T-helper 2 cell treated with Interferon-gamma antibody and Interleukin-4, amounts not matched to agents 5 μg/mL and 100 μg/mL, for 36 hours (primary cell): ENCODE results near the gene DSTYK.

ENCODE experiments used
- DNase-seq: peaks from one replicate; pipeline ENCODE4 v3.0.0; 2021; ENCODE audit warnings: low spot score
- H3K27ac Mint-ChIP-seq: one replicate; pipeline ENCODE4 v1.8.0; 2021; ENCODE audit warnings: mild to moderate bottlenecking, mixed read lengths
- H3K27me3 Mint-ChIP-seq: one replicate; pipeline ENCODE4 v1.8.0; 2021; ENCODE audit warnings: low read depth, mixed read lengths
- H3K36me3 Mint-ChIP-seq: one replicate; pipeline ENCODE4 v1.8.0; 2021; ENCODE audit warnings: low read depth, mixed read lengths
- H3K4me1 Mint-ChIP-seq: one replicate; pipeline ENCODE4 v1.8.0; 2021; ENCODE audit warnings: low read depth, mixed read lengths
- H3K4me3 Mint-ChIP-seq: one replicate; pipeline ENCODE4 v1.8.0; 2022; ENCODE audit warnings: mild to moderate bottlenecking, moderate library complexity, mixed read lengths
- H3K9me3 Mint-ChIP-seq: one replicate; pipeline ENCODE4 v1.8.0; 2021; ENCODE audit warnings: mixed read lengths

DSTYK gene

DNA sequence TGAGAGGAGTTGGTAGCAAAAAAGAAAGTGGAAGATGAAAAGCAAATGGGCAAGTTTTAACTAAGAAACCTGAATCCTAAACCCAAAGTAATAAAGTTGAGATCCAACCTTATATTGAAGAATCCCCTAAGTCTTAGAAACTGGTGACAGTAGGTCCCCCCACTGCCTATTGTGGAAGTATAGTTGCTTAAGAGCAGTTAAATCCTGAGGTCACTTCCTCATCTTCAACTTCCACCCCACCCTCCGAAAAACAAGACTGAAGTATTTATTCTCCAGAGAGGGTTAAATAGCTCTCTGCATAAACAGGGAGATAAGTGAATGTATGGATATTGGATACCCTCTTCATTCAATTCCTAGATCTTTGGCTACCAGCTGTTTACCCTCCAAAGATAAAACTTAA lies 3.3 kb upstream of the DSTYK start:
- H3K4me3 Mint-ChIP-seq: peak overlapping the region; percentile 36
- H3K27ac Mint-ChIP-seq: no peak overlapping the region

DNA sequence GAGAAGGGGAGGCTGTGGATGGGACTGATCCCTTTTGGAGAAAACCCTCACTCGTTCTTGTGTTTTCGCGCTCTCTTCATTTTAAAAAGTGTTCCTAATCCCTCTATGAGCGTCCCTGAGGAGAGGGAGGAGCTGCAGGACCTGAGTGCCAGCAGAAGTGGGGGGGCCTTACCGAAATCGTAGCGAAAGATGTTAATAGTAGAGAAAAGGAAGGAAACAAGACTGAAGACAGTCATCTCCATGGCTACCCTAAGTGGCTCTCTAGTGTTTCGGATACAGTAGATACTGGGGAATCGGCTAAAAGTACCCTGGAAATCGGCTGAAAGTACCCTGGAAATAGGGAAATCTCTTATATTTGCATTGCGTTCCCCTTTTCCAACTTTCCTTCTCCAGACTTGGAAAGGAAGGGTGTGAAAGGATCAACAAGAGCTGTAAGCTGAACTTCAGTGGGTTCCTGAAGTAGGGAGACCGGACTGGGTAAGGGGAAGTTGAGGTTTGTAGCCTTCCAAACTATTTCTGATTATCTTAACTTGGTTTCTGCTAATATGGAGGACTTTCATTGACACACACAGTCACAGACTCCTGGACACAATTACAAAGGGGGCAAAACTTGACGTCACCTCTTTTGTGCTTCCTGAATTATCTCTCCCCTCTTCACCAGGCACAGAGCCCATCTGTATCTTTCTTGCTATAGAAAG lies 486 bp upstream of the DSTYK start:
- H3K9me3 Mint-ChIP-seq: no peaks in the 10 kb centered on the region
- peak overlapping the region; percentile 90 for H3K4me3 Mint-ChIP-seq
- H3K36me3 Mint-ChIP-seq: peaks cover 2% of the 10 kb centered on the region
- peak overlapping the region; percentile 93 for H3K27ac Mint-ChIP-seq
- no peak for DNase-seq
- no peaks in the 10 kb centered on the region for H3K27me3 Mint-ChIP-seq
- peaks cover 30% of the 10 kb centered on the region for H3K4me1 Mint-ChIP-seq

More for the DNA sequence above, 3.3 kb upstream of the DSTYK start:
- Mint-ChIP-seq H3K36me3 (no peaks in the 10 kb centered on the region), H3K4me1 (peaks cover 25% of the 10 kb centered on the region), H3K27me3 (peaks cover 5% of the 10 kb centered on the region), H3K9me3 (no peaks in the 10 kb centered on the region)
- DNase-seq: no peak

GRCh38 chr1:205210756-205211168 lies 740 bp downstream of the DSTYK start:
- Mint-ChIP-seq H3K27me3 (no peaks in the 10 kb centered on the region), H3K4me3 (peak overlapping the region; percentile 90), H3K4me1 (peaks cover 32% of the 10 kb centered on the region), H3K36me3 (peaks cover 2% of the 10 kb centered on the region), H3K27ac (peak overlapping the region; percentile 77), H3K9me3 (no peaks in the 10 kb centered on the region)
- peak; percentile 29 for DNase-seq

DNA sequence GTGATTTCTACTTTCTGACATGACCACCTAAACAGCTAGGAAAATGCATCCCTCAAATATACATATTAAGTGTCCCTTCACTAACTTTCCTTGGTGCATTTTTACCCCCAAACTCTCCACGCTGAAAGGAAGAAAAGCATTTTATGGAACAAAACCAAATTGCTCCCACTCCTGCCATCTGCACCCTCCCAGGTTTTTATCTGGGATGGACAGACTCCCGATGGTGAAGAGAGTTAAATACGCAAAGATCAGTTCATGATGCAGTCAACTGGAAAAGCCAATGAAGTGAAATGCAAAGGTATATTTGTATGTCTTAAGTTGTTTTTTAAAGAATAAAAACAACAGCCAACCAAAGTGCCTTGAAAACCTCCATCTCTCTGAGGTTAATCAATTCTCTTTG lies 2.7 kb downstream of the DSTYK start:
- no peak for DNase-seq
- no peaks in the 10 kb centered on the region for H3K27me3 Mint-ChIP-seq
- no peak overlapping the region for H3K27ac Mint-ChIP-seq
- no peaks in the 10 kb centered on the region for H3K9me3 Mint-ChIP-seq
- H3K4me3 Mint-ChIP-seq: peak overlapping the region; percentile 13
- H3K4me1 Mint-ChIP-seq: peaks cover 33% of the 10 kb centered on the region
- H3K36me3 Mint-ChIP-seq: peaks cover 2% of the 10 kb centered on the region

DNA sequence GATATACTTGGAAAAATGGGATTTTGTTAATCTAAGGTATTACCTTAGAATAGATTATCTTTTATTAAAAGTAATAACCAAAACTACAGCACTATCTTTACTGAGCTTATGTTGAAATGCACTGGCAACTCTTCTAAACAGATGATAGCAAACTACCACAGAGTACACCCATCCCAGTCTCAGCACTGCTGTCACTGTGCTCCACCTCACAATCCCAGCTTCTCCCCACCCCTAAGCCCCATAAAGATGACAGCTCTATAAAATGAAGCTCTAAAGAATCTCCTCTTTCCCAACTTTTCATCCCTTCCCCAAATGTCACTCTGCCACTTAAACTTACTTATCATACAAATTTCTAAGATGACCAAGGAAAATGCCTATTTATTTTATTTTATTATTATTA lies 6.4 kb downstream of the DSTYK start:
- H3K27ac Mint-ChIP-seq: no peak overlapping the region
- no peak overlapping the region for H3K4me3 Mint-ChIP-seq
- no peak for DNase-seq

DNA sequence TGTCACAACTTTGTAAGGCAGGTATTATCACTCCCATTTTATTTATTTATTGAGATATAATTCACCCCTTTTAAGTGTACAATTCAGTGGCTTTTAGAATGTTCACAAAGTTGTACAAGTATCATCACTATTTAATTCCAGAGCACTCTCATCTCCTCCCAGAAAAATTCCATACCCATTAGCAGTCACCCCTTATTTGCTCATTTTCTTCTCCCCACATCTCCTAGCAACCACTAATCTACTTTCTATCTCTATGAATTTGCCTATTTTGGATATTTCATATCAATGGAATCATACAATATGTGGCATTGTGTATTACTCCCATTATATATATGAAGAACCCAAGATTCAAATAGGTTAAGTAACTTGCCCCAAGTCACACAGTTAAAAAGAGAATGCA lies 7.0 kb downstream of the DSTYK start:
- no peak overlapping the region for H3K27ac Mint-ChIP-seq
- no peak overlapping the region for H3K4me3 Mint-ChIP-seq
- H3K4me1 Mint-ChIP-seq: peaks cover 29% of the 10 kb centered on the region
- no peaks in the 10 kb centered on the region for H3K27me3 Mint-ChIP-seq
- peaks cover 2% of the 10 kb centered on the region for H3K36me3 Mint-ChIP-seq
- no peaks in the 10 kb centered on the region for H3K9me3 Mint-ChIP-seq
- DNase-seq: no peak

More for the DNA sequence above, 6.4 kb downstream of the DSTYK start:
- Mint-ChIP-seq H3K9me3 (no peaks in the 10 kb centered on the region), H3K4me1 (peaks cover 24% of the 10 kb centered on the region), H3K36me3 (peaks cover 2% of the 10 kb centered on the region), H3K27me3 (no peaks in the 10 kb centered on the region)

DNA sequence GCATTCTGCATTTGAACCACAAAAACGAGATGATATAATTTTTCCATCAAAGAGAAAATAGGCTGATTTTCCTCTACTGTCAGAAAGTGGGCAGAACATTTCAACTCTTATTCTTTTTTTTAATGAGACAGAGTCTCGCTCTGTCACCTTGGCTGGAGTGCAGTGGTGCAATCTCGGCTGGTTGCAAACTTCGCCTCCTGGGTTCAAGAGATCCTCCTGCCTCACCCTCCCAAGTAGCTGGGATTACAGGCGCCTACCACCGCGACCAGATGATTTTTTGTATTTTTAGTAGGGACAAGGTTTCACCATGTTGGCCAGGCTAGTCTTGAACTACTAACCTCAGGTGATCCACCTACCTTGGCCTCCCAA lies 11.6 kb downstream of the DSTYK start:
- Mint-ChIP-seq H3K27ac (peak overlapping the region; percentile 75), H3K27me3 (no peaks in the 10 kb centered on the region), H3K4me1 (peaks cover 33% of the 10 kb centered on the region), H3K9me3 (no peaks in the 10 kb centered on the region), H3K36me3 (peaks cover 5% of the 10 kb centered on the region), H3K4me3 (peak overlapping the region; percentile 70)
- peak; percentile 26 for DNase-seq

GRCh38 chr1:205199090-205199930 lies 12.2 kb downstream of the DSTYK start:
- Mint-ChIP-seq H3K4me3 (peak overlapping the region; percentile 70), H3K9me3 (no peaks in the 10 kb centered on the region), H3K27ac (peak overlapping the region; percentile 75), H3K27me3 (no peaks in the 10 kb centered on the region), H3K36me3 (peaks cover 5% of the 10 kb centered on the region), H3K4me1 (peaks cover 29% of the 10 kb centered on the region)
- peak; percentile 72 for DNase-seq

GRCh38 chr1:205192287-205192686 lies 19.2 kb downstream of the DSTYK start:
- Mint-ChIP-seq H3K27me3 (no peaks in the 10 kb centered on the region), H3K9me3 (no peaks in the 10 kb centered on the region), H3K4me1 (peaks cover 14% of the 10 kb centered on the region), H3K4me3 (no peak overlapping the region), H3K27ac (no peak overlapping the region), H3K36me3 (peaks cover 3% of the 10 kb centered on the region)
- no peak for DNase-seq

DNA sequence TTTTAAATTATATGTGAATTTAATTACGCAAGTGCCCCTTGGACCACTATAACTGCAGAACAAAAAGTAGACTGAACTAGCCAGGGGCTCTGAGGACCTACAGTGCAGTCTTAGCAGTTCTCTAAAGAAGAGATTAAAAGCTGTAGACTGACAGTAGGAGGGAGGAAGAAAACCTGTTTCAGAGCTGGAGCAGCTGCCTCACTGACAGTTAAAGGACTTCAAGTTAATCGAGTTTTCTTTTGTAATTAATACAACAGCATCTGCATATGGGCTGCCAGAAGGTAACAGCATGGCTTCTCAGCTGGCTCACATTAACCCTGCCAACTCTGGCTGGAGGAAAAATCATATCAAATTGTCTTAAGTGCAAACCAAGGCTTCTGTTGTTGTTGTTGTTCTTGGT lies 19.9 kb downstream of the DSTYK start:
- peaks cover 17% of the 10 kb centered on the region for H3K4me1 Mint-ChIP-seq
- H3K4me3 Mint-ChIP-seq: no peak overlapping the region

GRCh38 chr1:205190845-205191577 lies 20.5 kb downstream of the DSTYK start:
- no peak for DNase-seq
- no peak overlapping the region for H3K4me3 Mint-ChIP-seq
- peaks cover 4% of the 10 kb centered on the region for H3K36me3 Mint-ChIP-seq
- no peaks in the 10 kb centered on the region for H3K27me3 Mint-ChIP-seq
- peaks cover 24% of the 10 kb centered on the region for H3K4me1 Mint-ChIP-seq
- H3K27ac Mint-ChIP-seq: no peak overlapping the region
- no peaks in the 10 kb centered on the region for H3K9me3 Mint-ChIP-seq

More for the DNA sequence above, 19.9 kb downstream of the DSTYK start:
- Mint-ChIP-seq H3K9me3 (no peaks in the 10 kb centered on the region), H3K36me3 (no peaks in the 10 kb centered on the region), H3K27ac (no peak overlapping the region), H3K27me3 (no peaks in the 10 kb centered on the region)
- no peak for DNase-seq

GRCh38 chr1:205189131-205189530 lies 22.4 kb downstream of the DSTYK start:
- Mint-ChIP-seq H3K9me3 (no peaks in the 10 kb centered on the region), H3K27ac (no peak overlapping the region), H3K4me1 (peaks cover 29% of the 10 kb centered on the region), H3K36me3 (peaks cover 10% of the 10 kb centered on the region), H3K4me3 (no peak overlapping the region), H3K27me3 (no peaks in the 10 kb centered on the region)
- no peak for DNase-seq

- no peaks in the 10 kb centered on the region for H3K27me3 Mint-ChIP-seq
- H3K36me3 Mint-ChIP-seq: peaks cover 14% of the 10 kb centered on the region
- H3K9me3 Mint-ChIP-seq: no peaks in the 10 kb centered on the region
- peaks cover 34% of the 10 kb centered on the region for H3K4me1 Mint-ChIP-seq
- no peak overlapping the region for H3K27ac Mint-ChIP-seq
- no peak overlapping the region for H3K4me3 Mint-ChIP-seq
- no peak for DNase-seq
Observed at GRCh38 chr1:205188596-205188995, 22.9 kb downstream of the DSTYK start.

GRCh38 chr1:205188098-205188497 lies 23.4 kb downstream of the DSTYK start:
- Mint-ChIP-seq H3K27ac (no peak overlapping the region), H3K9me3 (no peaks in the 10 kb centered on the region), H3K4me1 (peaks cover 34% of the 10 kb centered on the region), H3K27me3 (no peaks in the 10 kb centered on the region), H3K36me3 (peaks cover 16% of the 10 kb centered on the region), H3K4me3 (no peak overlapping the region)
- DNase-seq: no peak
